Ovary (tissue), 3 donors: Measurements from ENCODE around the gene SIPA1L3.

Source experiments
- EP300 ChIP-seq: sonication (generic); formaldehyde crosslinking; IDR thresholded peaks from one replicate; pipeline ENCODE4 v1.6.1; 2017; ENCODE audit warnings: antibody characterized with exemption
- TF ChIP-seq, protein P1 (sequence below), 3 donors: fragments of 450-650 bp in 2 of 3; fragments of 200-600 bp in 1 of 3; IDR thresholded peaks; one replicate each; pipeline versions ENCODE4 v1.5.1 to v1.8.0; 2016 to 2022; ENCODE audit warnings: antibody characterized with exemption in 3 of 3, mild to moderate bottlenecking in 1 of 3
- donor health status: DM: no; HTN: no; CAD: no.

DNA sequence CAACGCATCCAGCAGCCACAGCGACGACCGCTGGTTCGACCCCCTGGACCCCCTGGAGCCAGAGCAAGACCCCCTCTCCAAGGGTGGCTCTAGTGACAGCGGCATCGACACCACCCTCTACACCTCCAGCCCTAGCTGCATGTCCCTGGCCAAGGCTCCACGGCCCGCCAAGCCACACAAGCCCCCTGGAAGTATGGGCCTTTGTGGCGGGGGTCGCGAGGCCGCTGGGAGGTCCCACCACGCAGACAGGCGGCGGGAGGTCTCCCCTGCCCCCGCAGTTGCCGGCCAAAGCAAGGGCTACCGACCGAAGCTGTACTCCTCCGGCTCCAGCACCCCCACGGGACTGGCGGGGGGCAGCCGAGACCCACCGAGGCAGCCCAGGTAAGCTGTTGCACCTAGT lies 257.5 kb downstream of the SIPA1L3 start:
- TF ChIP-seq, protein P1, sequence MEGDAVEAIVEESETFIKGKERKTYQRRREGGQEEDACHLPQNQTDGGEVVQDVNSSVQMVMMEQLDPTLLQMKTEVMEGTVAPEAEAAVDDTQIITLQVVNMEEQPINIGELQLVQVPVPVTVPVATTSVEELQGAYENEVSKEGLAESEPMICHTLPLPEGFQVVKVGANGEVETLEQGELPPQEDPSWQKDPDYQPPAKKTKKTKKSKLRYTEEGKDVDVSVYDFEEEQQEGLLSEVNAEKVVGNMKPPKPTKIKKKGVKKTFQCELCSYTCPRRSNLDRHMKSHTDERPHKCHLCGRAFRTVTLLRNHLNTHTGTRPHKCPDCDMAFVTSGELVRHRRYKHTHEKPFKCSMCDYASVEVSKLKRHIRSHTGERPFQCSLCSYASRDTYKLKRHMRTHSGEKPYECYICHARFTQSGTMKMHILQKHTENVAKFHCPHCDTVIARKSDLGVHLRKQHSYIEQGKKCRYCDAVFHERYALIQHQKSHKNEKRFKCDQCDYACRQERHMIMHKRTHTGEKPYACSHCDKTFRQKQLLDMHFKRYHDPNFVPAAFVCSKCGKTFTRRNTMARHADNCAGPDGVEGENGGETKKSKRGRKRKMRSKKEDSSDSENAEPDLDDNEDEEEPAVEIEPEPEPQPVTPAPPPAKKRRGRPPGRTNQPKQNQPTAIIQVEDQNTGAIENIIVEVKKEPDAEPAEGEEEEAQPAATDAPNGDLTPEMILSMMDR (IDR thresholded peaks at IDR 0.05), result no peak
- no peak for TF ChIP-seq EP300
